Suprapubic skin (tissue), 4 donors: ENCODE results near the gene SEMA6B.

Experiments used
- EP300 ChIP-seq: sonication (generic); formaldehyde crosslinking; IDR thresholded peaks from one replicate; pipeline ENCODE4 v1.6.1; 2017; ENCODE audit warnings: antibody characterized with exemption
- POLR2AphosphoS5 ChIP-seq, 3 donors: sonication (generic); formaldehyde crosslinking; IDR thresholded peaks; one replicate each; pipeline ENCODE4 v1.6.1; 2017; ENCODE audit warnings: antibody characterized with exemption in 3 of 3
- TF ChIP-seq, protein P1 (sequence below), 2 donors: fragments of 200-600 bp in 1 of 2; fragments of 450-650 bp in 1 of 2; sonication (generic) in 1 of 2; IDR thresholded peaks; one replicate each; pipeline ENCODE4 v1.5.1; 2016 to 2019; ENCODE audit warnings: antibody characterized with exemption in 2 of 2, mild to moderate bottlenecking in 1 of 2, moderate library complexity in 1 of 2

GRCh38 chr19:4557144-4557970 is 2.1 kb downstream of the SEMA6B start:
- TF ChIP-seq, protein P1, sequence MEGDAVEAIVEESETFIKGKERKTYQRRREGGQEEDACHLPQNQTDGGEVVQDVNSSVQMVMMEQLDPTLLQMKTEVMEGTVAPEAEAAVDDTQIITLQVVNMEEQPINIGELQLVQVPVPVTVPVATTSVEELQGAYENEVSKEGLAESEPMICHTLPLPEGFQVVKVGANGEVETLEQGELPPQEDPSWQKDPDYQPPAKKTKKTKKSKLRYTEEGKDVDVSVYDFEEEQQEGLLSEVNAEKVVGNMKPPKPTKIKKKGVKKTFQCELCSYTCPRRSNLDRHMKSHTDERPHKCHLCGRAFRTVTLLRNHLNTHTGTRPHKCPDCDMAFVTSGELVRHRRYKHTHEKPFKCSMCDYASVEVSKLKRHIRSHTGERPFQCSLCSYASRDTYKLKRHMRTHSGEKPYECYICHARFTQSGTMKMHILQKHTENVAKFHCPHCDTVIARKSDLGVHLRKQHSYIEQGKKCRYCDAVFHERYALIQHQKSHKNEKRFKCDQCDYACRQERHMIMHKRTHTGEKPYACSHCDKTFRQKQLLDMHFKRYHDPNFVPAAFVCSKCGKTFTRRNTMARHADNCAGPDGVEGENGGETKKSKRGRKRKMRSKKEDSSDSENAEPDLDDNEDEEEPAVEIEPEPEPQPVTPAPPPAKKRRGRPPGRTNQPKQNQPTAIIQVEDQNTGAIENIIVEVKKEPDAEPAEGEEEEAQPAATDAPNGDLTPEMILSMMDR (IDR thresholded peaks at IDR 0.05) = no peak
- TF ChIP-seq POLR2AphosphoS5 (IDR thresholded peaks at IDR 0.05) = no peak
- no peak for TF ChIP-seq EP300
